Astrocyte (in vitro differentiated cells and primary cell): Measurements from ENCODE around the gene NOS1AP.

ENCODE experiments used
- CTCF ChIP-seq: IDR thresholded peaks from 2 replicates; pipeline ENCODE4 v1.5.1; 2011; ENCODE audit warnings: low read depth, mild to moderate bottlenecking, inconsistent platforms, low read length, moderate library complexity; ENCODE audit not compliant: insufficient read depth
- EZH2 ChIP-seq: IDR thresholded peaks from 2 replicates; pipeline ENCODE4 v1.6.1; 2012; ENCODE audit warnings: mild to moderate bottlenecking, low read length, inconsistent platforms; ENCODE audit not compliant: insufficient read depth

- TF ChIP-seq CTCF: no peak
- no peak for TF ChIP-seq EZH2
These were observed 48.6 kb downstream of the NOS1AP start for GRCh38 chr1:162118063-162118462.
